GM19193 (cell line): Measurements from ENCODE around the gene DUSP1.

ENCODE experiments used
- POLR2A ChIP-seq: IDR thresholded peaks from 4 replicates; pipeline ENCODE4 v1.6.1; 2011; ENCODE audit not compliant: insufficient read depth, insufficient read length; ENCODE audit errors: extremely low read depth

DUSP1 gene, protein sequence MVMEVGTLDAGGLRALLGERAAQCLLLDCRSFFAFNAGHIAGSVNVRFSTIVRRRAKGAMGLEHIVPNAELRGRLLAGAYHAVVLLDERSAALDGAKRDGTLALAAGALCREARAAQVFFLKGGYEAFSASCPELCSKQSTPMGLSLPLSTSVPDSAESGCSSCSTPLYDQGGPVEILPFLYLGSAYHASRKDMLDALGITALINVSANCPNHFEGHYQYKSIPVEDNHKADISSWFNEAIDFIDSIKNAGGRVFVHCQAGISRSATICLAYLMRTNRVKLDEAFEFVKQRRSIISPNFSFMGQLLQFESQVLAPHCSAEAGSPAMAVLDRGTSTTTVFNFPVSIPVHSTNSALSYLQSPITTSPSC

GRCh38 chr5:172770675-172771438, at the start of gene DUSP1:
Gene DUSP1 (minus strand): TSS chr5:172771195. CDS start chr5:172770952, 243 bp downstream.
- peak; percentile 96 for TF ChIP-seq POLR2A

DNA sequence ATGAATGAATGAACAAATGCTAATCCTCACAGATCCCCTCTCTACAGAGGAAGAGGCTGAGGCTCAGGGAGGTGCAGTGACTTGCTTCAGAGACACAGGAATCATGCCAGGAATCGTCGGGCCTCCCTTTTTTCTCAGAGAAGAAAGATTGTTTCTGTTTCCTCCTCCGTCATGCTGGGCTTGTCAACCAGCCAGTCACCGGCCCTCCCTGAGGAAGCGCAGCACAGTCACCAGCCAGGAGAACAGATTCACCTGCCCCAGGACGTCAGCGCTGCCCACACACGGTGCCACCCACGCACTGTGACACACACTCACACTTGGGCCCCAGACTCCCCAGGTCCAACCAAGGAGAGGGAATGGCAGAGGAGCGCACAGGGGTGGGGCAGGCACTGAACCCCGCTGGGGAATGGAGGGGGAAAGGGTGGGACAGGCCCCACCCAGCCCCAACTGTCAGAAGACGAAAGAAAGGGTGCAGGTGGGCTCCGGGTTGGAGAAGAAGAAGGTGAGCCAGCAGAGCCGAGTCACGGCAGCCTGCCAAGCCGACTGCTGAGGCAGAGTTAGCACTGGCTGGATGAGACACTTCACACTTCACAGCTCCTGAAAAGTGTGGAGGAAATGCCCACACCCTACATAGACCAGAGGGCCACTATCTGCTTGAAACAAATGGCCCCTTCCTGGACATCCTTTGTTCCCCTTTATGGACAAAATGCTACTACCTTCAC, 49.2 kb upstream of the DUSP1 start:
- no peak for TF ChIP-seq POLR2A

DNA sequence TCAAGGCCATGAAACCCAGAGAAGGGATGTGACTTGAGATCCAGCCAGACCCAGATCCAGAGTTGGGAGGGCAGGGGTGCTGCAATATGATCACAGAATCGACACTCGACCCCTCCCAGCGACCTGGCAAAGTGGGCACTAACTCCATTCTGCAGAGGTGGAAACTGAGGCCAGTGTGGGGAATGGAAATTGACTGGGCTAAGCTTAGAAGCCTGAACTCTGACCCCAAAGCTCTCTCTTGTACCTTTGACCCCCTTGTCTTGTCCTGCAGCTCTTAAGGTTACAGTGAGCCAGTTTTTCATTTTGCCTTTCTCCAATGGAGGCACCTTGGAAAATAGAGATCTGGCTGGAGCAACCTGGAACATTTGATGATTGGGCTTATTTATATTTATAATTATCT, 48.6 kb upstream of the DUSP1 start:
- TF ChIP-seq POLR2A = no peak

GRCh38 chr5:172818081-172818480, 47.1 kb upstream of the DUSP1 start:
- TF ChIP-seq POLR2A = no peak

DNA sequence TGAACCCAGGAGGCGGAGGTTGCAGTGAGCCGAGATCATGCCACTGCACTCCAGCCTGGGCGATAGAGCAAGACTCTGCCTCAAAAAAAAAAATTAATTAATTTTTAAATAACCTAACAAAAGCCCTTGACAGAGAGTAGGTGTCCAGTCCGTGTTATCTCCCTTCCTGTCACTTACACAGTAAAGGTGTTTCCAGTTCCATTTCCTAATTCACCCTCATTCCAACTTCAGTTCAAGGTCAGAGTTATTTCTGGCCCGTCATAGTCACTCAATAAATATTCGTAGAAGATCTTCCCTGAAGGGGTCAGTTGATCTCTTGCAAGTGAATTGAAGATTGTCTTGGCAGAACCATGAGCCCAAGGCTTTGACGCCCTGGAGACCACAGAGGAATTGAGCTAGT, 46.7 kb upstream of the DUSP1 start:
- no peak for TF ChIP-seq POLR2A

- TF ChIP-seq POLR2A = no peak
Observed at GRCh38 chr5:172816925-172817562, 46.0 kb upstream of the DUSP1 start.

- no peak for TF ChIP-seq POLR2A
Observed at GRCh38 chr5:172815631-172816030, 44.6 kb upstream of the DUSP1 start.

DNA sequence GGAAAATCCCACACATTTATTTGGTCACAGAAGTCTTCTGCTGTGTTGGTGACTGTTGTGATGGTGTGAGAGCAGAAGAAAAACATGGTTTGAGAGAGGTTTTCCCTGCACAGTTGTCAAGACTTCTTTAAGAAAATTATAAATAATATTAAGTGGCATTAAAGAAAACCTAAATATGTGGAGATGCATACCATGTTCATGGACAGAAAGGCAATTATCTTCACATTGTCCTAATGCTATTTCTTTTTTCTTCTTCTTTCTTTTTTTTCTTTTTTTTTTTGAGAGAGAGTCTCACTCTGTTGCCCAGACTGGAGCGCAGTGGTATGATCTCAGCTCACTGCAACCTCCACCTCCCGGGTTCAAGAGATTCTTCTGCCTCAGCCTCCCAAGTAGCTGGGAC, 38.8 kb upstream of the DUSP1 start:
- no peak for TF ChIP-seq POLR2A

- no peak for TF ChIP-seq POLR2A
Observed at GRCh38 chr5:172807766-172808311, 36.8 kb upstream of the DUSP1 start.

- TF ChIP-seq POLR2A = peak; percentile 56
Observed at GRCh38 chr5:172806897-172807672, 36.1 kb upstream of the DUSP1 start.

GRCh38 chr5:172805736-172806255, 34.8 kb upstream of the DUSP1 start:
- no peak for TF ChIP-seq POLR2A

GRCh38 chr5:172805018-172805683, 34.2 kb upstream of the DUSP1 start:
- no peak for TF ChIP-seq POLR2A

- no peak for TF ChIP-seq POLR2A
Observed at GRCh38 chr5:172802567-172803176, 31.7 kb upstream of the DUSP1 start.

GRCh38 chr5:172802112-172802511, 31.1 kb upstream of the DUSP1 start:
- no peak for TF ChIP-seq POLR2A
